ENCODE results near the gene PER2.

The PER2 gene

DNA sequence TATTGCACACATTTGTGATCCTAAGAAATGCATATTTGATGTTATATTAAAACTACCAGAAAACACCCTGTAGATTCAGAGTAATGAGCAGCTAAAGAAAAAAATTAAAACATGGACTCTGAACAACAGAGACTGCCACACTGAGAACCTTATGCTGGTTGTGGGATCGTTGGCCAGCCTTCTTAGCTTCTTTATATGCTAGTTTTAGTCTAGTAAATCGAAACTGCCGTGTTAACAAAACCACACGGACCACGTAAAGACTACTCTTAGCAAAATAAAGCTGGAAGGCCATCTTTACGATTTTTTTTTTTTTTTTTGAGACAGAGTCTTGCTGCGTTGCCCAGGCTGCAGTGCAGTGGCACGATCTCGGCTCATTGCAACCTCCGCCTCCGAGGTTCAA lies 22.8 kb downstream of the PER2 start:
- no peak for DNase-seq

GRCh38 chr2:238264072-238264460 lies 24.3 kb downstream of the PER2 start:
- no peak for DNase-seq

DNA sequence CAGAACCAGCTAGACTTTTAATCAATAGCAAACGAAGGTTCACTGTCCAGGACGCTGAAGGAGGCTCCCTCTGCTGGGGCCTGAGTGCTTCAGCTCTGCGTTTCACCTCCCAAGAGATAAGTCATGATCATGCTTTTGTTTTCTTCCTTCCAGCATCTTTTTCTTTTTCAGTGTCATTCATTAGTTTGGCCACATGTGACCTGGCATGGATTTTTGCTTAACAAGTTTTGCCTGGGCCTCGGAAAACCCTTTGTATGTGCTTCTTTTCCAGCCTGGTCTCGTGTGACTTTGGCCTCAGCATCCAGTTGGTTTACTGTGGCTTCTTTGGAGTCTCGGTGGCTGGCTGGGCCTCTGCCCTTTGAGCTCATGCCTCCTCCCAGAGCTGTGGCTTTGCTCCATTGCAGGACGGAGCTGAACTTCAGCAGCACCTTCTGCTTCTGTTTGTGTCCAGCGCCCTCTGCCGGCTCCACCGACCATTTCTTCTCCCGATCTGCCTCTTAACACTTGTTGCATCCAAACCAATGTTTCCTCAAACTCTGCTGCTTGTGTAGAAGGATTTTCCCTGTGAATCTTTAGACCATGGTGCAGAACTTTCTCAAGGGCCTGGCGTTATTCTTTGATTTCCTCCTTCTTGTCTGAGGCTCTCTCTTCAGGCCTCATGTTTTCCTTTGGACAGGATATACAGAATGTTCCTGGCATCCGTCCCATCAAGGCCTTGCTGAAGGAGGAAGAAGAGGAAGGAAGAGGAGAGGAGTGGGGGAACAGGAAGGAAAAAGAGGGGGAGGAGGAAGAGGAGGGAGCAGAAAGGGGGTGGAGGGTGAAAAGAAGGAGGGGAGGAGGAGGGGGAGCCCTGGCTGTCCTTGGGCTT lies 25.0 kb downstream of the PER2 start:
- DNase-seq: peak; percentile 35 to 71 (median 62)

GRCh38 chr2:238262496-238263122 lies 25.8 kb downstream of the PER2 start:
- DNase-seq: no peak

DNA sequence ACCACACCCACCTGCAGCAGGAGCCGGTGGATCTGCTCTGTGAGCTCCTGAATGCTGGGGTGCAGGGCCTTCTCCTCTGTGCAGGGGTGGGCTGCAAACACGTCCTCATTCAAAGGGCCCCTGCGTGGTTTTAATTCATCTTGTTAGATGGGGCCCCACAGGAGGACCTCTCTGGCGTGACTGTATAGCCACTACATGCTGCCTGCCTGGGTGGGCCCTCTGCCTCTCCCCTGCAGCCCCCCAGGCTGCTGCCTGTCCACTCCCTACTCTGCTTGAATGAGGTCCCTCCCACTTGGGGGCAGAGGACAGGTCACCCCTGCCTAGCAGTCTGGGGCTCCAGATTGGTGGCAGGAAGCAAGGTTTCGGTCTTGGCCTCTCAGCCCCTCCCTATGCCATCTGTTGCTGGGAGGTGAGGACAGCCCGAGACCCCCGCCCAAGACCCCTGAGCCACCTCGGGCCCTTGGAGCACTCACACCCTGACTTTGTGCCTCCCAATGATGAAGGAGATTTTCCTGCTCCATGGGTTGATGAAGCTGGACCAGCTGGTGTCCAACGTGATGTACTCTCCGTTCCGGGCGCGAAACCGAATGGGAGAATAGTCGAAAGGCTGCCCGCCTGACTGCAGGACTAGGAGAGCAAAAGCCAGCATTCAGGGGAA lies 26.6 kb downstream of the PER2 start:
- DNase-seq: no peak

DNA sequence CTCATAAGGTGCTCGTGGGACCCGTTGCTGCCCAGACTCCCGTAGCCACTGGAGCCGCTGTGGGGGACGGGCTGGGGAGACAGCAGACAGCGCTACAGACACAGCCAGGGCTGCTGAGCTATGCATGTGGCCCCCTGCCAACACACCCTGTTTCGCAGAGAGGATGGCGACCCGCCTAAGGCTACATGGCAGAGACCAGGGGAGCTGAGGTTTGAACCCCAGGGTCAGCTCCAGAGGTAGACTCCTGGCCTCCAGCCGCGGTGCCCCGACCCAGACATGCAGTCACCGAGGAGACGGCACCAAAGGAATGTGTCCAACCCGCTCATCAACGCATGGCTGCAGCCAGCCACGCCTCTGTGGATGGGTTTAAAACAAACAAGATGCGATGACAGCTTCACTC lies 27.5 kb downstream of the PER2 start:
- no peak for DNase-seq

- DNase-seq: no peak
Observed at GRCh38 chr2:238259061-238260020, 29.1 kb downstream of the PER2 start.

DNA sequence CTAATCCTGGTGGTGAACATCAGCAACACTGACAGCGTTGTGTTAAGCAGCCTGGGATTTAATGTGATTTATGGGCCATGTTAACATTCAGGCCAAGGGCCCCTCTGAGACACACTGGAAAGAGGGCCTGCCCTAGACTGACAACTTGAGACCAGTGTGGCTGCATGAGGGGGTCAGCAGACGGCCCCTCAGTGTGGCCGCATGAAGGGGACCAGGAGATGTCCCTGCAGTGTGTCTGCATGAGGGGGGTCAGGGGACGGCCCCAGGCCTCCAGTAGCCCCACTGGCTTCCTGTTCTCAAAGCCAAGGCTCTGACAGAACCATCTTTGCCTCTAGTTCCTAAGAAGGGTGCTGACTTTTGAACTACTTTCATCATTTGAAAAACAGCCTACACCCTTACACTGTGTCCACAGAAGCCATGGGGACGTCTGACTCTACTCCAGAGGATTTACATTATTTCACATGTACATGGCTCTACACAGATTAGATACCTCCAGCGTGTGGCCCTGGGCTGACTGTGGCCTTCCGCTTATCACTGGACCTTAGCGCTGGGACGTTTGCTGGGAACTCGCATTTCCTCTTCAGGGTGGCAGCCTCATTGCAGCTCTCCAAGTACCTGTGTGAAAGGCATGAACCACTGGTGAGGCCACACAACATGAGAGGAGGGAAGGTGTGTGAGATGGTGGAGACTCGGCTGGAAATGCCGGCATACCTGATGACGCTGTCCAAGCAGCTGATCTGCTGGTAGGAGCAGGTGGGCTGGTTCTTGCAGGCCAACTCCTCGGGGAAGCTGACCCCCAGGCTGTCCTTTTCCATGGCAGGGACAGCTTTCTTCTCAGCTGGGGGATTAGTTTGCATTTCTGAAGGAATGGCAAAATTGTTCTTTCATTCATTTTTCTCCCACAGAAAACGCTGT lies 30.4 kb downstream of the PER2 start:
- no peak for DNase-seq

GRCh38 chr2:238256594-238257104 lies 31.8 kb downstream of the PER2 start:
- peak; percentile 31 to 68 (median 60) for DNase-seq

GRCh38 chr2:238256111-238256510 lies 32.3 kb downstream of the PER2 start:
- no peak for DNase-seq

DNA sequence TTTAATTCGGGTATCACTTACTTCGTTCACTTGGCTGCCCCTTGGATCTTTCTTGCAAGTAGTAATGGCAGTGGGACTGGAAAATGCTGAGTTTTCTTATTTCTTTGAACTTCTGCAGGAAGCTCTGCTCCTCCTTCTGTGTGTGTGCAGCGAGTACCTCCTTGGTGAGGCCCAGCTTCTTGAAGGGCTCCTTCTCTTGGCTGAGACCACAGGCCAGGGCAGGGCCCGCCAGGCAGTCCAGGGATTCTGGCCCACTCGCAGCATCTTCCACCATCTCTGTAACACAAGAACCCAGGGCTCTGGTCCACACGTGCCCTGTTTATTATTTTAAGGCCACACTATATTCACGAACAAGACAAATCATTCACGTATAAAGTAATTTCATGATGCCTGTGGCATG lies 32.8 kb downstream of the PER2 start:
- no peak for DNase-seq

DNA sequence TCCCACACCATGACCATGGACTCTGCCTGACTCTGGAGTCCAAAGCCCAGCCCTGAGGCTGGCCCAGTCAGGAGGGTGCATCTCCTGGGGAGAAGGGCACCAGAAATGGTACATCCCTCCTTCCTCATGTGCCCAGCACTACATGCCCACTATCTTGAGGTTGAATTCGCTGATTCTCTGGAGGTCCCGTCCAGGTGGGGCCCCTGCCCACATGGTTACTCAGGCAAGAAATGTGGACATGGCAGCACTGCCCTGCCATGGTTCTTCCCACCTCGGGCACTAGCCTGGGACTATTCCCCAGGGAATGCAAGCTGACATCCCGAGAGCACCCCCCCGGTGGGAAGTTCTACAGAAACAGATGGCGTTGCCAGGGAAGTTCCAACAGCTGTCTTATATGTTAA lies 33.3 kb downstream of the PER2 start:
- no peak for DNase-seq

DNA sequence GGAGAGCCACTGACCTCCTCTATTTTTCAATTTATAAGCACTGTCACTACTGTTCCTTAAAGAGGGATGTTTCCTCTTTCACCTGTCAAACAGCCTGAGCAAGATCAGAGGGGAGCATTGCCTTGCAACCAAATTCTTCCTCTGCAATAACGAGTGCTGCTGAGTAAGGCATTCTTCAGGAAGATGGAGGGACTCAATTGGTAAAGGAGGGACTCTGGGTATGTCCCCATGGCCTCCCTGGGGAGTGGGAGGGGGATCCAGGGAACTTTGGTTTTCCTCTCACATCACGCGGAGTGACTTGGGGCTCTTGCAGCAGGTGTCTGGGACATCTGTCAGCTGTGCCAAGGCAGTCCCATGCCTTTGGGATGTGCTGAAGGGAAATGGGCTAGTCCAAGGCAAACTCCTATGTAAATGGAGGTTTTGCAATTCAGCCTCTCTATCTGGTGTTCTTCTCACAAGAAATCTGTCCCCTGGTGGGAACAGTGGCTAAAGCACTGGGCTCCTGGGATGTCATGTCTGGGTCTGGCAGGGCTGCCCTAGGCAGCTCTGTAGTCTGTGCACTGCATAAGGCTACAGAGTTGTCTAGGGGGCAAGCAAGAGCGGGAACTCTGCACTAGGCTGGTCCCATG lies 34.2 kb downstream of the PER2 start:
- DNase-seq: no peak

- DNase-seq: no peak
Observed at GRCh38 chr2:238252766-238253630, 35.4 kb downstream of the PER2 start.

- no peak for DNase-seq
Observed at GRCh38 chr2:238251986-238252385, 36.4 kb downstream of the PER2 start.

DNA sequence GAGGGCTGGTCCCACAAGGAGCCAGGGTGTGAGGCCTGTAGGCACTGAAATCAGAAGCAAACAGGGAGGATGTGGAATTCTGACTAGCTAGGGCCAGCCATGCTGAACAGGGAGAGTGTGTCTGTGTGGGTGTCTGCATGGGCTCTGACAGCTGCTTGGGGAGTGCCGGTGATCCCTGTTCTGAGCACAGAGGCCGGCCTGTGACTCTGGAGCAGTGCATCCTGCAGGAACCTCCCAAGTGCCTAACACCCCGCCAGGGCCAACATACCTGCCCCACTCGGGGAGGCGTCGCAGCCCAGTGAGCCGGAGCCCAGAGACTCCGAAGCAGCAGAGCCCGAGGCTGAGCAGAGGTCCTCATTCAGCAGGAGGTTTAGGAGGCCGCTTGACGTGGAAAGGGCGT lies 37.1 kb downstream of the PER2 start:
- no peak for DNase-seq

GRCh38 chr2:238250896-238251295 lies 37.5 kb downstream of the PER2 start:
- DNase-seq: no peak

GRCh38 chr2:238247841-238248453 lies 40.5 kb downstream of the PER2 start:
- DNase-seq: no peak
